GM18861 (cell line): ENCODE data around the gene SLC25A13.

Experiments
- ATAC-seq: cut with Tn5 transposase; IDR thresholded peaks from one replicate; pipeline ENCODE4 v1.9.1; 2021; ENCODE audit not compliant: unreplicated experiment

SLC25A13 gene

DNA sequence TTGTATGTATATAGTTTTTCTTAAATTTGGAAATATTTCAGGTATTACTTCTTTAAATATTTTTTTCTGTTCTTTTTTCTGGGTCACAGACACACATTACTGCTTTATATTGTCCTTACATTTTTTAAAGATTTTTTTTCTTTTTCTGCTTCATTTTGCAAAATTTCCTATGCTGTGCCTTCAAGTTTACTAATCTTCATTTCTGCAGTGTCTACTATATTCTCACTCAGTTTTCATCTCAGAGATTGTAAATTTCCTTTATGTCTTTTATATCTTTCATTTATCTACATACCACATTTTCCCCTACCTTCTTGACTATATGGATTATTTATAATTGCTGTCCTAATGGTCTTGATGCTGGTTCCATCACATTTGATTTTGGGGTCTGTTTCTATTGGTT is 210.5 kb downstream of the SLC25A13 start:
- no peak for ATAC-seq

DNA sequence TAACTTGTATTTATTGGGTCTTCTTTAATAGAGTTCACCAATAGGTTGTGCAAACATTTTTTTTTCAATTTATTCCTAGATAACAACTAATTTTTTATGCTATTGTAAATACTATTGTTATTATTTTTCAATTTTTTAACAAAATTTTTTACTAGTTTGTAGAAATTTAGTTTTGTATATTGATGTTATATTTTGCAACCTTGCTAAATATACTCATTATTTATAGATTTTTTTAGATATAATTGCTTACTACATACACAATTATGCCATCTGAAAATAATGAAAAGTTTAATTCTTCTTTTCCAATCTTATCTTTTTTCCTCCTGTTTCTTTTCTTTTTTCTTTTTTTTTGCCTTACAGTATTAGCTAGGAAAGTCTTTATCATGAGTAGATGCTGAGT is 216.9 kb downstream of the SLC25A13 start:
- no peak for ATAC-seq

DNA sequence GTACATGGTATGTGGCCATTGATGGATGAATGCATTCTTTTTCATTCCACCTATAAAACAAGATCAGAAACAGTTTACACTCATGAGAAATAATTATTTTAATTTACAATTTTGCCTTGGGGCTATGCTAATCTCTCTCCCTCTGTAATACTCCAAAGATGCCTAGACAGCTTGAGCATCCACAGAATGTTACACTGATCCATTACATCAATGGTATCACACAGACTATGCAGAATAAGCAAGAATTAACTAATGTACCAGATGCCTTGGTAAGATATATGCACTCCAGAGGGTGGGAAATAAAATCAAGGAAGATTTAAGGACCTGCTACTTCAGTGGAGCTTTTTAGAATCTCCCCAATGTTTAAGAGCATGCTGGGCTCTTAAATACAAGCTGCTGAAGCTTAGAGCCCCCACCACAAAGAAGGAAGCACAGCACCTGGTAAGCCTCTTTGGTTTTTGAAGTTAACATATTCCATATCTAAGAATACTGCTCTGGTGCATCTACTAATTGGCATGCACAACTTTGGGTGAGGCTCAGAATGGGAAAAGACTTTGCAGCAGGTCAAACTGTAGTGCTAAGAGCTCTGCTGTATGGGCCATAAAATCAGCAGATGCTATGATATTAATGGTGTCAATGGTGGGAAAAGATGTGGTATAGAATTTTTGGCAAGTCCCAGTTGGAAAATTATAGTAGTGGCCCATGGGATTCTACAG is 219.6 kb downstream of the SLC25A13 start:
- ATAC-seq, result no peak

- no peak for ATAC-seq
Measured at GRCh38 chr7:96100737-96101136, 221.2 kb downstream of the SLC25A13 start.

DNA sequence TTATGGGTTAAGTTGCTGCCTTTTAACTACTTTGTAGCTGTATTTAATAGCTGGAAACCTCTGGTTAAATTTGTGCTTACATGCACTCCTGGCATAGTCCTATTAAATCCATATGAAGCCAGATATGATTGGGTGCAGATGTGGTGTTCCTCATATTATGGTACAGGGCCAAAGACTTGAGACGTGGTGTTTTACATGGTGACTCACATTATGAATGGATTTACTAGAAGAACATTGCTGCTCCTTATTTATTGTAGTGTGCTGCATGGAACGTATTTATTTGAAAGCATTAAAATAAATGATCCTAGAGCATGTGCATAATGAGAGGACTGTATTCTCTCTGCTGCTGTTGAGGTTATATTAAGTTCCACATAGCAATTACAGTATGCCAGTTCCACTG is 224.1 kb downstream of the SLC25A13 start:
- ATAC-seq, result no peak

GRCh38 chr7:96093435-96093834 is 228.5 kb downstream of the SLC25A13 start:
- no peak for ATAC-seq

DNA sequence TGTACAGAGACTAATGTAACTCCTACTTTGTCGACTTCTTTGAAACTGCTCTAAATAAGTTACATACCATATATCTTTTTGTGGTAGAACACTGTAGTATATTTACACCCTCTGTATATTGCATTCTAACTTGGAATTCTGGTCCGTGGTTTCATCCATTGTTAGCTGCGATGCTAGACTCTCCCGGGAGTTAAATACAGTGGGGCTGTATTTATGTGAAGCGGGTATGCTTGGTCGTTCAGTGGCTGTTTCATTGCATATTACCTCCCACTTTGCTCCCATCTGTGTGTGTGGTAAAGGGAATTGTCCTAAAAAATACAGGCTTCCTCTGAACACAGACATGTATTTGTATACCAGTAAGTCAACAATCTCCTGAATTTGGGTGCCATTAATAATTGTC is 231.1 kb downstream of the SLC25A13 start:
- ATAC-seq, result no peak

DNA sequence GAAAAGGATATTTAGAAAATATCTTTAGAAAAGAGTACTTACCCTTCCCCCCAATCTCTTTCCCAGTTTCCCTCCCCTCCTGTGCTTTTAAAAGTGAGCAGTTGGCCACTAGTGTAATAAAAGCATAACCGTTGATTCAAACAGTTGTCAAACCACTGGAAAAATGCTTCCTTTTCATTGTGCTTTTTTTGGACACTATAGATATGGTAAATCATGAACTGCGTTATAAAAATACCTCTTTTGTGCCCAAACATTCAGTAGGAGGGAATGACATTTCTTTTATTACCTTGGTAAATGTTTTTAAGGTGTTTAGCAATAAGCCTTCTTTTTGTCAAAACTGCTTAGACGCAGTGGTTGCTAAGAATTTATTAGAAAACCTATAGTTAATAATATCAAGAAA is 232.4 kb downstream of the SLC25A13 start:
- no peak for ATAC-seq

- no peak for ATAC-seq
Measured at GRCh38 chr7:96088579-96088978, 233.3 kb downstream of the SLC25A13 start.

DNA sequence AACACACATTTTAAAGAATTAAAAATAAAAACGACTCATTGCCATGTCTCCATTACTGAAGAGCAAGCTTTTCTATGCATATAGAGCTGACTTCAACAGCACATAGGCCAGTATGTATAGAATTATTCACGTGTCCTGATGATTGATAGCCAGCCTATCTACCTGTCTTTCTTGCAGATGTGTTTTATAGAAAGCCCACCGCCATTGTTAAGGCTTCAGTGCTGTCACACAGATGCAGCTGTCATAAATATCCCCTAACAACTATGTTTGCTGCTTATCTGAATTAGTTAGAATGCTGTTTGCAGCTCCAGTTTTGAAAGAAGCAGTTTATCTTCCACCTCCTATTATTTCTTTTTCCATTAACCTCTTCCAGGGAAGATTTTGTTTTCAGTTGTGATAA is 235.9 kb downstream of the SLC25A13 start:
- ATAC-seq, result no peak

- no peak for ATAC-seq
Measured at GRCh38 chr7:96084881-96085553, 236.9 kb downstream of the SLC25A13 start.

GRCh38 chr7:96080027-96080426 is 241.9 kb downstream of the SLC25A13 start:
- no peak for ATAC-seq

DNA sequence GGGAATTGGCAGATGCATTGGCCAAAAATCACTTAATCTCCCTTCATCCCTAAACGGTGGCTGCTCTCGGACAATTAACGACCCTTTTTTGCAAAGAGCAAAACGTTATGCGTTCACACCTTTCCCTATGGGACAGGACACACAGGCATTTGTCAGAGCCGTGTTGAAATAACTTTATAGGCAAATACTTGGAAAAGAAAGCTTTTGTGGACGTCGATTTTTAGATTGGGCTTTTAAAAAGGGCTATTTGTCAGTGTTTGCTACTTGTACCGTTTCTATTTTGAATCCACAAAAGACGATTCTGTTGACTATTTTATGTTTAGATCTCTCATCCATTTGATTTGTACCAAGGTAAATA is 245.6 kb downstream of the SLC25A13 start:
- ATAC-seq, result no peak

- ATAC-seq, result peak; percentile 79
Measured at GRCh38 chr7:96075510-96076349, 246.2 kb downstream of the SLC25A13 start.

DNA sequence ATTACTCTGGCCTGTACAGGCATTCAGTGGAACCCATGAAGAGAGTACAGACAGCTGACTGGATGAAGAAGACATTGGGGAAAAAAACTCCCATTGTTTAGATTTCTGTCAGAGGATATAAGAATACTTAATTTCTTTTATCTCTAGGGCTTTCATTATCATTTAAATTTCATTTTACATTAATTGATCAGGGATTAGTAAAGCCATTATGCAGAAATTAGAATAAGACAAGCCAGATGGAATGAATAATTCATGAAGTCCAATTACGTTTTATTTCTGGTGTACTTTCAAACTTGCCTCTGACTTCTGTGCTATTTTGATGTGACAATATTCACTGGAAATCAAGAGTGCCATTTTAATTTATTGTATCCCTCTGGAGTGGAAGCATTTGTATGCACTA is 247.0 kb downstream of the SLC25A13 start:
- no peak for ATAC-seq
